Adrenal gland (tissue), 5 donors: ENCODE data around the gene SCFD2.

Experiments used
- CTCF ChIP-seq, 6 experiments: fragments of 450-650 bp in 4 of 6; fragments of 200-600 bp in 2 of 6; sonication (generic) in 1 of 6; IDR thresholded peaks; 1 replicate in 5 of 6; 2 replicates in 1 of 6; pipeline versions ENCODE4 v1.5.1 to v1.8.0; 2016 to 2021; ENCODE audit warnings: antibody characterized with exemption in 6 of 6, mild to moderate bottlenecking in 2 of 6, moderate library complexity in 1 of 6
- POLR2A ChIP-seq, 2 donors: fragments of 450-650 bp; IDR thresholded peaks; one replicate each; pipeline ENCODE4 v1.6.1; 2017; ENCODE audit warnings: antibody characterized with exemption in 2 of 2, mild to moderate bottlenecking in 2 of 2, moderate library complexity in 1 of 2
- donor health status: DM: no; HTN: no; CAD: no.

- no peak for TF ChIP-seq CTCF (IDR thresholded peaks at IDR 0.05)
- no peak for TF ChIP-seq POLR2A (IDR thresholded peaks at IDR 0.05)
Measured at GRCh38 chr4:53076374-53076958, 289.4 kb downstream of the SCFD2 start.
